Effector memory CD4-positive, alpha-beta T cell (primary cell): ENCODE results near the gene KCNN4.

ENCODE experiments used
- DNase-seq, 3 donors: peaks; one replicate each; pipeline ENCODE4 v3.0.0-alpha.2; 2020
- H3K27ac ChIP-seq: 2 replicates; pipeline ENCODE4 v1.7.0; 2013; ENCODE audit warnings: mild to moderate bottlenecking, low read length, moderate library complexity; ENCODE audit not compliant: insufficient read depth, poor library complexity, severe bottlenecking
- H3K27me3 ChIP-seq: replicated peaks from 2 replicates; pipeline ENCODE4 v1.7.0; 2013; ENCODE audit warnings: mild to moderate bottlenecking, low read length; ENCODE audit not compliant: insufficient read depth, control insufficient read depth, poor library complexity, severe bottlenecking
- H3K36me3 ChIP-seq: 2 replicates; pipeline ENCODE4 v1.7.0; 2013; ENCODE audit warnings: mild to moderate bottlenecking, low read length, moderate library complexity; ENCODE audit not compliant: control insufficient read depth, insufficient read depth
- H3K4me1 ChIP-seq: 2 replicates; pipeline ENCODE4 v1.7.0; 2013; ENCODE audit warnings: low read length, mild to moderate bottlenecking; ENCODE audit not compliant: control insufficient read depth, insufficient read depth, poor library complexity, severe bottlenecking
- H3K4me3 ChIP-seq: 2 replicates; pipeline ENCODE4 v1.7.0; 2013; ENCODE audit warnings: low read length, low read depth, mild to moderate bottlenecking; ENCODE audit not compliant: insufficient read depth, poor library complexity, severe bottlenecking
- H3K9me3 ChIP-seq: 2 replicates; pipeline ENCODE4 v1.7.0; 2013; ENCODE audit warnings: mild to moderate bottlenecking, low read length, moderate library complexity; ENCODE audit not compliant: control insufficient read depth

KCNN4 gene

GRCh38 chr19:43739439-43740235, 41.1 kb downstream of the KCNN4 start:
- Histone ChIP-seq H3K4me1 (peaks cover 2% of the 10 kb centered on the region), H3K27ac (no peak overlapping the region), H3K27me3 (no peaks in the 10 kb centered on the region), H3K36me3 (peaks cover 77% of the 10 kb centered on the region), H3K9me3 (no peaks in the 10 kb centered on the region), H3K4me3 (no peak overlapping the region)
- DNase-seq: no peak

- Histone ChIP-seq H3K27ac (no peak overlapping the region), H3K4me1 (peaks cover 2% of the 10 kb centered on the region), H3K9me3 (no peaks in the 10 kb centered on the region), H3K27me3 (no peaks in the 10 kb centered on the region), H3K4me3 (no peak overlapping the region), H3K36me3 (peaks cover 75% of the 10 kb centered on the region)
- no peak for DNase-seq
Measured at GRCh38 chr19:43738780-43739211, 42.0 kb downstream of the KCNN4 start.

GRCh38 chr19:43735957-43736356, 44.8 kb downstream of the KCNN4 start:
- Histone ChIP-seq H3K36me3 (peaks cover 80% of the 10 kb centered on the region), H3K27ac (no peak overlapping the region)
- no peak for DNase-seq

GRCh38 chr19:43735013-43735412, 45.8 kb downstream of the KCNN4 start:
- Histone ChIP-seq H3K27me3 (no peaks in the 10 kb centered on the region), H3K4me3 (no peak overlapping the region), H3K27ac (no peak overlapping the region), H3K9me3 (no peaks in the 10 kb centered on the region), H3K36me3 (peaks cover 75% of the 10 kb centered on the region), H3K4me1 (peaks cover 2% of the 10 kb centered on the region)
- DNase-seq: no peak

More at GRCh38 chr19:43735957-43736356, 44.8 kb downstream of the KCNN4 start:
- H3K4me1 ChIP-seq: peaks cover 2% of the 10 kb centered on the region
- H3K27me3 ChIP-seq: no peaks in the 10 kb centered on the region
- no peak overlapping the region for H3K4me3 ChIP-seq
- no peaks in the 10 kb centered on the region for H3K9me3 ChIP-seq

- no peak for DNase-seq
- H3K27ac ChIP-seq: no peak overlapping the region
- H3K36me3 ChIP-seq: peaks cover 61% of the 10 kb centered on the region
Measured at GRCh38 chr19:43731846-43732245, 48.9 kb downstream of the KCNN4 start.

GRCh38 chr19:43731346-43731745, 49.4 kb downstream of the KCNN4 start:
- Histone ChIP-seq H3K4me3 (no peak overlapping the region), H3K27me3 (no peaks in the 10 kb centered on the region), H3K9me3 (no peaks in the 10 kb centered on the region), H3K4me1 (no peaks in the 10 kb centered on the region), H3K36me3 (peaks cover 56% of the 10 kb centered on the region), H3K27ac (no peak overlapping the region)
- no peak for DNase-seq

More at GRCh38 chr19:43731846-43732245, 48.9 kb downstream of the KCNN4 start:
- no peaks in the 10 kb centered on the region for H3K4me1 ChIP-seq
- no peak overlapping the region for H3K4me3 ChIP-seq
- no peaks in the 10 kb centered on the region for H3K27me3 ChIP-seq
- no peaks in the 10 kb centered on the region for H3K9me3 ChIP-seq

GRCh38 chr19:43729919-43730318, 50.9 kb downstream of the KCNN4 start:
- Histone ChIP-seq H3K4me1 (no peaks in the 10 kb centered on the region), H3K27me3 (no peaks in the 10 kb centered on the region), H3K9me3 (no peaks in the 10 kb centered on the region), H3K27ac (no peak overlapping the region), H3K4me3 (no peak overlapping the region), H3K36me3 (peaks cover 49% of the 10 kb centered on the region)
- DNase-seq: no peak

- H3K27ac ChIP-seq: no peak overlapping the region
- DNase-seq: no peak
- H3K27me3 ChIP-seq: no peaks in the 10 kb centered on the region
- no peaks in the 10 kb centered on the region for H3K4me1 ChIP-seq
- H3K36me3 ChIP-seq: peaks cover 32% of the 10 kb centered on the region
- H3K4me3 ChIP-seq: no peak overlapping the region
- no peaks in the 10 kb centered on the region for H3K9me3 ChIP-seq
Measured at GRCh38 chr19:43727593-43727853, 53.2 kb downstream of the KCNN4 start.

GRCh38 chr19:43726736-43727592, 53.8 kb downstream of the KCNN4 start:
- H3K27me3 ChIP-seq: no peaks in the 10 kb centered on the region
- H3K4me1 ChIP-seq: no peaks in the 10 kb centered on the region
- no peaks in the 10 kb centered on the region for H3K9me3 ChIP-seq
- no peak overlapping the region for H3K4me3 ChIP-seq
- DNase-seq: no peak
- H3K36me3 ChIP-seq: peaks cover 26% of the 10 kb centered on the region
- H3K27ac ChIP-seq: no peak overlapping the region

- Histone ChIP-seq H3K27ac (no peak overlapping the region), H3K4me1 (no peaks in the 10 kb centered on the region), H3K4me3 (no peak overlapping the region), H3K9me3 (no peaks in the 10 kb centered on the region), H3K36me3 (peaks cover 12% of the 10 kb centered on the region), H3K27me3 (no peaks in the 10 kb centered on the region)
- DNase-seq: no peak
Measured at GRCh38 chr19:43725468-43725867, 55.3 kb downstream of the KCNN4 start.
